Breast epithelium (tissue), 4 donors: Measurements from ENCODE around the gene ATP2B1. TPM values are rescaled to one million over a fixed set of nuclear protein-coding genes. Genes with fewer than 3 reads are reported as not detected.

Source experiments
- DNase-seq, 2 donors: peaks; one replicate each; pipeline ENCODE4 v3.0.0-alpha.2; 2019; ENCODE audit warnings: low spot score in 2 of 2
- H3K27ac ChIP-seq, 2 donors: fragments of 200-600 bp; sonication (generic) in 1 of 2; one replicate each; pipeline ENCODE4 v1.5.1; 2016 to 2019; ENCODE audit warnings: mild to moderate bottlenecking in 1 of 2
- H3K27me3 ChIP-seq, 2 donors: fragments of 200-600 bp; sonication (generic) in 1 of 2; one replicate each; pipeline versions ENCODE4 v1.5.1 to v1.6.0; 2017 to 2019; ENCODE audit warnings: control low read depth in 1 of 2, mild to moderate bottlenecking in 1 of 2
- H3K36me3 ChIP-seq: fragments of 200-600 bp; one replicate; pipeline ENCODE4 v1.5.1; 2019
- H3K4me1 ChIP-seq, 2 donors: fragments of 200-600 bp; sonication (generic); one replicate each; pipeline ENCODE4 v1.5.1; 2016 to 2019; ENCODE audit warnings: control low read depth in 1 of 2
- H3K4me3 ChIP-seq, 3 donors: fragments of 200-600 bp; sonication (generic); 1 replicate in 2 of 3; 2 replicates in 1 of 3; pipeline ENCODE4 v1.5.1; 2016 to 2019; ENCODE audit warnings: mild to moderate bottlenecking in 3 of 3, moderate library complexity in 2 of 3
- H3K9me3 ChIP-seq, 2 donors: fragments of 200-600 bp; sonication (generic) in 1 of 2; one replicate each; pipeline ENCODE4 v1.5.1; 2016 to 2019; ENCODE audit warnings: control low read depth in 1 of 2
- POLR2A ChIP-seq: fragments of 450-650 bp; IDR thresholded peaks from one replicate; pipeline ENCODE4 v1.6.1; 2016; ENCODE audit warnings: antibody characterized with exemption, mild to moderate bottlenecking, moderate library complexity
- POLR2AphosphoS5 ChIP-seq, 3 donors: sonication (generic); formaldehyde crosslinking; IDR thresholded peaks; one replicate each; pipeline ENCODE4 v1.6.1; 2017; ENCODE audit warnings: antibody characterized with exemption in 3 of 3
- intact Hi-C: fragments of 100-400 bp; cut with DNase I; formaldehyde crosslinking; loops from one replicate; pipeline ENCODE4 v1.15.1; 2023; ENCODE audit warnings: low total_unique reads
- total RNA-seq, 3 donors: library from RNA; depleted of rRNA; stranded (reverse); fragments of >200 nt; gene quantifications; one replicate each; pipeline ENCODE4 v1.1.0, GENCODE V29; 2016
- TF ChIP-seq, protein P1 (sequence below), 3 donors: fragments of 450-650 bp; IDR thresholded peaks; one replicate each; pipeline ENCODE4 v1.5.1; 2016 to 2017; ENCODE audit warnings: antibody characterized with exemption in 3 of 3, mild to moderate bottlenecking in 3 of 3, moderate library complexity in 3 of 3

The ATP2B1 gene
- total RNA-seq, 3 donors from 2014 or later, result 40.3 to 76.8 (median 54.6) TPM

DNA sequence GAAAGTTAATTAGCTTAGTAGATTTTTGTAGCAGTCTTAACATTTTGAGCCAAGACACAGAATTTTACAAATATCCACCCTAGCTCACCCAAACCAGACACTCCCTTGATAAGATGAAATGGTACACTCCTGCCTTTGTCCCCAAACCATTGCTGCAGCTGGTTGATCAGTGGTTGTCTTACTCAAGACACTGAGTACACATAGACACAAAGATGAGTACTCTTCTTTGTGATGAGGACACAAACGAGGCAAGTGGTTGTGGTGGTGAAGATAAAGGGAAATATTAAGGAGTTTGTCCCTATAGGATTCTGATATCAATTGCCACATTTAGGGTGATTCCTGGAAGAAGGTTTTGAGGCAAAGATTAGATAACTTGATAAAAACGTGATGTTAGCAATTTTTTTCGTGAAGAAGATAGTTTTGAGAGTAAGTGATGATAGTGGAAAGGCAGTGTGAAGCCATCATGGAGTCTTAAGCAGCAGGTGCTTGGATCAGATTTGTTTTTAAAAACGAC lies 21.4 kb upstream of the ATP2B1 start:
- Histone ChIP-seq H3K27ac (no peak overlapping the region), H3K36me3 (no peaks in the 10 kb centered on the region), H3K4me3 (no peak overlapping the region), H3K4me1 (no peaks in the 10 kb centered on the region), H3K27me3 (no peaks in the 10 kb centered on the region), H3K9me3 (peaks cover 0 to 4% of the 10 kb centered on the region in 2 donors)
- no peak for DNase-seq
- intact Hi-C loops, result no loop called here
- TF ChIP-seq, protein P1, sequence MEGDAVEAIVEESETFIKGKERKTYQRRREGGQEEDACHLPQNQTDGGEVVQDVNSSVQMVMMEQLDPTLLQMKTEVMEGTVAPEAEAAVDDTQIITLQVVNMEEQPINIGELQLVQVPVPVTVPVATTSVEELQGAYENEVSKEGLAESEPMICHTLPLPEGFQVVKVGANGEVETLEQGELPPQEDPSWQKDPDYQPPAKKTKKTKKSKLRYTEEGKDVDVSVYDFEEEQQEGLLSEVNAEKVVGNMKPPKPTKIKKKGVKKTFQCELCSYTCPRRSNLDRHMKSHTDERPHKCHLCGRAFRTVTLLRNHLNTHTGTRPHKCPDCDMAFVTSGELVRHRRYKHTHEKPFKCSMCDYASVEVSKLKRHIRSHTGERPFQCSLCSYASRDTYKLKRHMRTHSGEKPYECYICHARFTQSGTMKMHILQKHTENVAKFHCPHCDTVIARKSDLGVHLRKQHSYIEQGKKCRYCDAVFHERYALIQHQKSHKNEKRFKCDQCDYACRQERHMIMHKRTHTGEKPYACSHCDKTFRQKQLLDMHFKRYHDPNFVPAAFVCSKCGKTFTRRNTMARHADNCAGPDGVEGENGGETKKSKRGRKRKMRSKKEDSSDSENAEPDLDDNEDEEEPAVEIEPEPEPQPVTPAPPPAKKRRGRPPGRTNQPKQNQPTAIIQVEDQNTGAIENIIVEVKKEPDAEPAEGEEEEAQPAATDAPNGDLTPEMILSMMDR (IDR thresholded peaks at IDR 0.05), result no peak
- TF ChIP-seq POLR2AphosphoS5 (IDR thresholded peaks at IDR 0.05) (no peak), POLR2A (no peak)

DNA sequence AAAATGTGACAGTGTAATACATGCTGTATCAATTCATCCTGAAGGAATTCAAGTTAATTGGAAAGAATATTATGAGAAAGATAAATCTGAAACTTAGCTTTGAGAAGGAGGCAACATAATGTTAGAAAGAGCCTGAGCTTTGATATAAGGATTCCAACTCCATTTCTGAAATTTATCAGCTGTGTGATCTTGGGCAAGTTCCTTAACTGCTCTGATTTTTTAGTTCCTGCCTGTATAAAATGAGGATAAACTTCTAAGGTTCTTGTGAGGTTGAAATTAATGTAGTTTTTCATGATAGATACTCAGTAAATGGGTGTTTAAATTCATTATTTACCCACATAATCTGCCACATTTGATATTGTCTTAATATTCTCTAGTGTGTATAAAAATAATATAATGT lies 14.6 kb upstream of the ATP2B1 start:
- H3K9me3 ChIP-seq, result no peaks in the 10 kb centered on the region
- H3K36me3 ChIP-seq, result no peaks in the 10 kb centered on the region
- no peak overlapping the region for H3K27ac ChIP-seq
- TF ChIP-seq POLR2A, result no peak
- TF ChIP-seq POLR2AphosphoS5 (IDR thresholded peaks at IDR 0.05), result no peak
- TF ChIP-seq, protein P1 (IDR thresholded peaks at IDR 0.05), result no peak
- DNase-seq, result no peak
- H3K4me1 ChIP-seq, result no peaks in the 10 kb centered on the region
- no peaks in the 10 kb centered on the region for H3K27me3 ChIP-seq
- intact Hi-C loops, result no loop called here
- no peak overlapping the region for H3K4me3 ChIP-seq

DNA sequence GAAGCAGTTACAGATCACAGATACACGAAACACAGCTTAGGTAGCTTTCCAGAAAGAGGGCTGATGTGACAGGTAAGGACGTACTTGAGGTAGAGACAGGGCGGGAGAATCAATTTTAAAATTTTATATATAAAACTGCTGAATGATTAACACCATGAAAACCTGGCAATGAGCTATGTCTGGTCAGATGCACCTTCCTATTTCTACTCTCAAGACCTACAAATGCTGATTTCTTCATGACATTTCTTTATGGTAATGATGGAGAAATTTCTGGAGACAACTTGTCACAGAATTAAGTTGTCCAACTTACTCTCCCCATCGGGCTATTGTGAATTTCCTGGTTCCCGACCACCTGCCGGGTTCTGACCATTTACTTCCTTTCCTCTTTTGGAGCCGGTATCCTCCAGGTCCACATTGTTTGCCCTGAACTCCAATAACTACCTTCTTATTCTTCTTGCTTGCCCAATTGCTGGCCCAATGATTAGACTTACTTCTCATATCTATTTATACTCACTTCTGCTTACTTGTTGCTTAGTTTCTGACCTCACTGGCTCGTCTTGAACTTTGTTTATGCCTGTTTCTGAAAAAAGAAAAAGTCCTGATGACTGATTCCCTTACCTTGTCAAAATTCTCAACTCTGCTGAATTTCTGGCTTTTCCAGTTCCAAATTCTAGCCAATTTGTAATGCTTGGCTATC lies 12.8 kb upstream of the ATP2B1 start:
- intact Hi-C loops, result no loop called here
- TF ChIP-seq POLR2AphosphoS5 (IDR thresholded peaks at IDR 0.05) (no peak), POLR2A (no peak)
- TF ChIP-seq, protein P1 (IDR thresholded peaks at IDR 0.05), result no peak

DNA sequence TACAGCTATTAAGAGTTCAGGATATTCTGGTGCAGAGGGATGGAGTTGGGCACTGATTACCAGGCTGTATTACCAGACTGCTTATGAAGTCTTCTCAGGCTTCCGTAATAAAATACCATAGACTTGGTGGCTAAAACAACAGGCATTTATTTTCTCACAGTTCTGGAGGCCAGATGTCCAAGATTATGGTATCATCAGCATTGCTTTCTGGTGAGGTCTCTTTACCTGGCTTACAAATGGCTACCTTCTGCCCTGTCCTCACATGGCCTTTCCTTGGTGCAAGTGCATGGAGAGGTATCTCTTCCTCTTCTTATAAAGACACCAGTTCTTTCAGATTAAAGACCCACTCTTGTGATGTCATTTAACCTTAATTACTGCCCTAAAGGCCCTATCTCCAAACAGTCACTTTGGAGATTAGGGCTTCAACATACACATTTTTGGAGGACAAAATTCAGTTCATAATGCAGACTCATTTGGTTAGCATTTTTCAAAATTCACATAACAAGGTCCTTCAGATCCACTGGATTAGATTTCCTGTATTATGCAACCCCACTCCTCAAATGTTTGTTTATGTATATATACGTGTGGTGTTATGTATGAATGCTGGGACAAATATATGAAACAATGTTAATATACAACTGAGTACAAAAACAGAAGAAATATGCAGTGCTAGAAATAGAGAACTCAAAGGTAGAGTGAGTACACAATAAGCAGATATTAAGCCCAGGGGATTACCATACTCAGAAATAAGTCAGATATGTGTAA lies 9.3 kb upstream of the ATP2B1 start:
- no peak overlapping the region for H3K4me3 ChIP-seq
- no peaks in the 10 kb centered on the region for H3K4me1 ChIP-seq
- H3K27me3 ChIP-seq, result no peaks in the 10 kb centered on the region
- intact Hi-C loops, result loop anchor here (10.0 kb wide), 1 partner anchor 153 kb away; no protein-coding TSS in a partner anchor
- no peak overlapping the region for H3K27ac ChIP-seq
- TF ChIP-seq, protein P1 (IDR thresholded peaks at IDR 0.05), result no peak
- TF ChIP-seq POLR2AphosphoS5 (IDR thresholded peaks at IDR 0.05) (no peak), POLR2A (no peak)
- no peak for DNase-seq
- no peaks in the 10 kb centered on the region for H3K36me3 ChIP-seq
- H3K9me3 ChIP-seq, result peaks cover 0 to 4% of the 10 kb centered on the region in 2 donors

More for the DNA sequence above, 12.8 kb upstream of the ATP2B1 start:
- Histone ChIP-seq H3K27ac (no peak overlapping the region), H3K36me3 (no peaks in the 10 kb centered on the region), H3K4me1 (no peaks in the 10 kb centered on the region), H3K4me3 (no peak overlapping the region), H3K9me3 (no peaks in the 10 kb centered on the region), H3K27me3 (no peaks in the 10 kb centered on the region)
- DNase-seq, result no peak

DNA sequence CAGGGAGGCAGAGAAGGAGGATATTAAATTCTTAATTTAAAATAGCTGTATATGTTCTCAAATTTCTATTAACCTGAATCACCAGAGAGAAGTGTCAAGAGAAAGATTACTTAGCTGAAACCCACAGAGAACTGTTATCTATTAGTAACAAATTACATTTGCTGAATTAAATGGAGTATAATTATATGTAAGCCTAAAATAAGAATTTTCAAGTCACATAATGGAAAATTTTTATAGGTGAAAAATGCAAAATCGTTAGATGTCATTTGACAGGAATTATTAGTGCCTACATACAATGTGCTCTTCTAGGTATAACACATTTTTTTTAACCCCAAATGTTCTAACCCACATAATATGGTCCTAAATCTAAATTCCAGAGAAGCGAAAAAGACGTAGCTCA lies 4.1 kb upstream of the ATP2B1 start:
- TF ChIP-seq POLR2AphosphoS5 (IDR thresholded peaks at IDR 0.05) (no peak), POLR2A (no peak)
- TF ChIP-seq, protein P1 (IDR thresholded peaks at IDR 0.05), result no peak

More for the DNA sequence above, 4.1 kb upstream of the ATP2B1 start:
- no peak overlapping the region for H3K27ac ChIP-seq
- intact Hi-C loops, result loop anchor here (5.0 to 10.0 kb wide), 2 partner anchors 148 to 265 kb away; no protein-coding TSS in a partner anchor
- no peaks in the 10 kb centered on the region for H3K4me1 ChIP-seq
- H3K9me3 ChIP-seq, result peaks cover 0 to 4% of the 10 kb centered on the region in 2 donors
- no peaks in the 10 kb centered on the region for H3K27me3 ChIP-seq
- no peak overlapping the region for H3K4me3 ChIP-seq
- H3K36me3 ChIP-seq, result no peaks in the 10 kb centered on the region
- no peak for DNase-seq
